HepG2 (cell line): ENCODE data around the gene ZMYND10. TPM values are rescaled to one million over a fixed set of nuclear protein-coding genes. Genes with fewer than 3 reads are reported as not detected.
A peak's percentile ranks its signal among the peaks of the same experiment; 100 is the strongest.

ENCODE experiments used
- ARNTL ChIP-seq: sonication (generic); formaldehyde crosslinking; IDR thresholded peaks from 2 replicates; pipeline ENCODE4 v1.4.0; 2020; ENCODE audit warnings: mild to moderate bottlenecking, missing genetic modification reagents
- HOXA3 ChIP-seq: sonication (generic); formaldehyde crosslinking; IDR thresholded peaks from 2 replicates; pipeline ENCODE4 v1.5.0; 2020; ENCODE audit warnings: missing genetic modification reagents
- MAFG ChIP-seq: sonication (generic); formaldehyde crosslinking; IDR thresholded peaks from 2 replicates; pipeline ENCODE4 v1.5.1; 2020; ENCODE audit warnings: mild to moderate bottlenecking, missing genetic modification reagents
- MAZ ChIP-seq, 2 experiments: sonication (generic) in 1 of 2; formaldehyde crosslinking in 1 of 2; IDR thresholded peaks; 2 replicates each; pipeline versions ENCODE4 v1.5.0 to v1.6.1; 2012 to 2020; ENCODE audit warnings: low read depth in 2 of 2, mild to moderate bottlenecking in 2 of 2, borderline replicate concordance in 1 of 2, improper control_type of control experiment in 1 of 2, low read length in 1 of 2, missing genetic modification reagents in 1 of 2, moderate library complexity in 1 of 2
- SALL1 ChIP-seq: sonication (generic); formaldehyde crosslinking; IDR thresholded peaks from 2 replicates; pipeline ENCODE4 v1.8.0; 2022; ENCODE audit warnings: mild to moderate bottlenecking, missing genetic modification reagents
- TBX2 ChIP-seq: sonication (generic); formaldehyde crosslinking; IDR thresholded peaks from 2 replicates; pipeline ENCODE4 v1.5.0; 2020; ENCODE audit warnings: missing genetic modification reagents, mild to moderate bottlenecking, borderline replicate concordance
- ZBTB7A ChIP-seq: sonication (generic); formaldehyde crosslinking; IDR thresholded peaks from 2 replicates; pipeline ENCODE4 v1.8.0; 2022; ENCODE audit warnings: mild to moderate bottlenecking, missing genetic modification reagents
- ZFYVE20 ChIP-seq: sonication (generic); formaldehyde crosslinking; IDR thresholded peaks from 2 replicates; pipeline ENCODE4 v1.8.0; 2023; ENCODE audit warnings: low read depth, mild to moderate bottlenecking, moderate library complexity, missing genetic modification reagents, borderline replicate concordance
- ZNF382 ChIP-seq: sonication (generic); formaldehyde crosslinking; IDR thresholded peaks from 2 replicates; pipeline ENCODE4 v1.5.0; 2020; ENCODE audit warnings: missing genetic modification reagents, mild to moderate bottlenecking, borderline replicate concordance
- ZNF878 ChIP-seq: sonication (generic); formaldehyde crosslinking; IDR thresholded peaks from 2 replicates; pipeline ENCODE4 v1.8.1; 2023; ENCODE audit warnings: mild to moderate bottlenecking, missing genetic modification reagents, moderate library complexity
- polyA plus RNA-seq, 8 experiments: library from polyadenylated mRNA; depleted of rRNA in 3 of 8; stranded (reverse) in 7 of 8; unstranded in 1 of 8; fragments of >200 nt; fragmentation: Illumina TruSeq in 4 of 8; extraction: Trizol in 4 of 8; gene quantifications; 2 replicates each; pipeline versions ENCODE4 v1.2.1 to v1.2.3, GENCODE V29; 2011 to 2016; ENCODE audit warnings: low read depth in 4 of 8, missing spikeins in 1 of 8, mixed read lengths in 1 of 8; ENCODE audit not compliant: insufficient read depth in 1 of 8
- total RNA-seq, 5 experiments: library from RNA; depleted of rRNA; stranded (reverse); fragments of >200 nt; fragmentation: Illumina TruSeq; extraction: Trizol; gene quantifications; 2 replicates each; pipeline ENCODE4 v1.2.3, GENCODE V29; 2016; ENCODE audit warnings: low read depth in 1 of 5
- TF ChIP-seq, protein P1 (sequence below): sonication (generic); formaldehyde crosslinking; IDR thresholded peaks from 2 replicates; pipeline ENCODE4 v1.4.0; 2020; ENCODE audit warnings: missing genetic modification reagents
- TF ChIP-seq, protein P2 (sequence below): sonication (generic); formaldehyde crosslinking; IDR thresholded peaks from 2 replicates; pipeline ENCODE4 v1.4.0; 2020; ENCODE audit warnings: missing genetic modification reagents
- TF ChIP-seq, protein P3 (sequence below): IDR thresholded peaks from 2 replicates; pipeline ENCODE4 v1.4.0; 2020; ENCODE audit warnings: mild to moderate bottlenecking, missing genetic modification reagents
- TF ChIP-seq, protein P4 (sequence below): IDR thresholded peaks from 2 replicates; pipeline ENCODE4 v1.6.1; 2016; ENCODE audit warnings: low read depth, control low read depth

The ZMYND10 gene
- total and polyA plus RNA-seq, 2 of the 13 experiments (the other 11 are each of a cell fraction or from before 2014, with no cell fraction given) = 0.60 to 0.74 TPM

DNA sequence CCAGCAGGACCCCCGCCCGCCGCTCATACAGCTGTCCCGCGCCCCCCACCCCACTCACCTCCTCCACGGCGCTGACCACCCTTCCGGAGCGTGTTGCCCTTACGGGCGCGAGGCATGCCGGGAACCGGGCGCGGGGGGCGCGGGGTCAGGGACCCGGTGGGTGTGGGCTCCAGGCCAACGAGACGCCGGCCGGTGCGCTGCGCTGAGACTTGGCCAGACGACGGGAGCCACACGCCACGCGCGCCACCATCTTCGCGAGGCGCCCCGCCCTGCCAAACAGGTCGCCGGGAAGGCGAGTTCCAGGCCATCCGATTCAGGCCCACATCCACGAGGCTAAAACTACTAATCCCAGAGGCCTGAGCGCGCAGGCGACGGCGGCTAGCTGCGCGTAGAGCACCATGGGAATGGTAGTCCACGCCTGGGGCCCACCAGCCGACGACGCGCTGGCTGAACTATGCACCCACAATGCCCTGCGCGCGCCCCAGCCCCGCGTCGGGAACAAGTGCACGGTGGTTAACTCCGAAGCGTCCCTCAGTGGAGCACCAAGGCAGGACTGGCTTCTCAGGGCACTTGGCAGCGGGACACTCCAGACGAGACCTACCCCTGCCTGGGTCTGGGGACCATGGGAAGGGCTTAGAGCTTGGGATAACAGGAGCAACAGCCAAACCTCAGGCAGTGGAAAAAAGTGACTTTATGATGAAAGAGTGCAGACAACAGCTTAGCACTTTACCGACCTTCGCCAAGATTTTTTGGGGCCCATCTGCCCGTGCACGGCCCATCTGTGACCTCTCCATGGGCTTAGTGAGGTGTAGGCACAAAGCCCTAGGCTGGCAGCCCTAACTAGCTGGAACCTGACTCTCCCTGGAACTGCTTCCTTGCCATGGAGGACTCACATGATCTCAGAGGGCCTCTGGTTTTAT is 53.1 kb downstream of the ZMYND10 start, which contains the start of gene IFRD2 (continued):
- TF ChIP-seq, protein P1, sequence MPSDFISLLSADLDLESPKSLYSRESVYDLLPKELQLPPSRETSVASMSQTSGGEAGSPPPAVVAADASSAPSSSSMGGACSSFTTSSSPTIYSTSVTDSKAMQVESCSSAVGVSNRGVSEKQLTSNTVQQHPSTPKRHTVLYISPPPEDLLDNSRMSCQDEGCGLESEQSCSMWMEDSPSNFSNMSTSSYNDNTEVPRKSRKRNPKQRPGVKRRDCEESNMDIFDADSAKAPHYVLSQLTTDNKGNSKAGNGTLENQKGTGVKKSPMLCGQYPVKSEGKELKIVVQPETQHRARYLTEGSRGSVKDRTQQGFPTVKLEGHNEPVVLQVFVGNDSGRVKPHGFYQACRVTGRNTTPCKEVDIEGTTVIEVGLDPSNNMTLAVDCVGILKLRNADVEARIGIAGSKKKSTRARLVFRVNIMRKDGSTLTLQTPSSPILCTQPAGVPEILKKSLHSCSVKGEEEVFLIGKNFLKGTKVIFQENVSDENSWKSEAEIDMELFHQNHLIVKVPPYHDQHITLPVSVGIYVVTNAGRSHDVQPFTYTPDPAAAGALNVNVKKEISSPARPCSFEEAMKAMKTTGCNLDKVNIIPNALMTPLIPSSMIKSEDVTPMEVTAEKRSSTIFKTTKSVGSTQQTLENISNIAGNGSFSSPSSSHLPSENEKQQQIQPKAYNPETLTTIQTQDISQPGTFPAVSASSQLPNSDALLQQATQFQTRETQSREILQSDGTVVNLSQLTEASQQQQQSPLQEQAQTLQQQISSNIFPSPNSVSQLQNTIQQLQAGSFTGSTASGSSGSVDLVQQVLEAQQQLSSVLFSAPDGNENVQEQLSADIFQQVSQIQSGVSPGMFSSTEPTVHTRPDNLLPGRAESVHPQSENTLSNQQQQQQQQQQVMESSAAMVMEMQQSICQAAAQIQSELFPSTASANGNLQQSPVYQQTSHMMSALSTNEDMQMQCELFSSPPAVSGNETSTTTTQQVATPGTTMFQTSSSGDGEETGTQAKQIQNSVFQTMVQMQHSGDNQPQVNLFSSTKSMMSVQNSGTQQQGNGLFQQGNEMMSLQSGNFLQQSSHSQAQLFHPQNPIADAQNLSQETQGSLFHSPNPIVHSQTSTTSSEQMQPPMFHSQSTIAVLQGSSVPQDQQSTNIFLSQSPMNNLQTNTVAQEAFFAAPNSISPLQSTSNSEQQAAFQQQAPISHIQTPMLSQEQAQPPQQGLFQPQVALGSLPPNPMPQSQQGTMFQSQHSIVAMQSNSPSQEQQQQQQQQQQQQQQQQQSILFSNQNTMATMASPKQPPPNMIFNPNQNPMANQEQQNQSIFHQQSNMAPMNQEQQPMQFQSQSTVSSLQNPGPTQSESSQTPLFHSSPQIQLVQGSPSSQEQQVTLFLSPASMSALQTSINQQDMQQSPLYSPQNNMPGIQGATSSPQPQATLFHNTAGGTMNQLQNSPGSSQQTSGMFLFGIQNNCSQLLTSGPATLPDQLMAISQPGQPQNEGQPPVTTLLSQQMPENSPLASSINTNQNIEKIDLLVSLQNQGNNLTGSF (CRISPR knock-in tag) = no peak
- TF ChIP-seq MAFG (CRISPR knock-in tag) (no peak), SALL1 (CRISPR knock-in tag) (peak; percentile 76), ZNF382 (CRISPR knock-in tag) (no peak), ZNF878 (CRISPR knock-in tag) (no peak), MAZ (IDR thresholded peaks at IDR 0.05; ENCODE audit: borderline replicate concordance, low read depth, low read length) (peak; percentile 90), MAZ (CRISPR knock-in tag; IDR thresholded peaks at IDR 0.05; ENCODE audit: low read depth) (peak; percentile 97), ZBTB7A (CRISPR knock-in tag) (peak; percentile 61; the same call in 1 of the 2 replicates), HOXA3 (peak; percentile 98), ZFYVE20 (CRISPR knock-in tag) (no peak), TBX2 (peak; percentile 80; the same call in 1 of the 2 replicates), ARNTL (CRISPR knock-in tag) (peak; percentile 62; the same call in 1 of the 2 replicates)
- TF ChIP-seq, protein P2, sequence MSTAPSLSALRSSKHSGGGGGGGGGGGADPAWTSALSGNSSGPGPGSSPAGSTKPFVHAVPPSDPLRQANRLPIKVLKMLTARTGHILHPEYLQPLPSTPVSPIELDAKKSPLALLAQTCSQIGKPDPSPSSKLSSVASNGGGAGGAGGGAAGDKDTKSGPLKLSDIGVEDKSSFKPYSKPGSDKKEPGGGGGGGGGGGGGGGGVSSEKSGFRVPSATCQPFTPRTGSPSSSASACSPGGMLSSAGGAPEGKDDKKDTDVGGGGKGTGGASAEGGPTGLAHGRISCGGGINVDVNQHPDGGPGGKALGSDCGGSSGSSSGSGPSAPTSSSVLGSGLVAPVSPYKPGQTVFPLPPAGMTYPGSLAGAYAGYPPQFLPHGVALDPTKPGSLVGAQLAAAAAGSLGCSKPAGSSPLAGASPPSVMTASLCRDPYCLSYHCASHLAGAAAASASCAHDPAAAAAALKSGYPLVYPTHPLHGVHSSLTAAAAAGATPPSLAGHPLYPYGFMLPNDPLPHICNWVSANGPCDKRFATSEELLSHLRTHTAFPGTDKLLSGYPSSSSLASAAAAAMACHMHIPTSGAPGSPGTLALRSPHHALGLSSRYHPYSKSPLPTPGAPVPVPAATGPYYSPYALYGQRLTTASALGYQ (CRISPR knock-in tag) = no peak
- TF ChIP-seq, protein P3, sequence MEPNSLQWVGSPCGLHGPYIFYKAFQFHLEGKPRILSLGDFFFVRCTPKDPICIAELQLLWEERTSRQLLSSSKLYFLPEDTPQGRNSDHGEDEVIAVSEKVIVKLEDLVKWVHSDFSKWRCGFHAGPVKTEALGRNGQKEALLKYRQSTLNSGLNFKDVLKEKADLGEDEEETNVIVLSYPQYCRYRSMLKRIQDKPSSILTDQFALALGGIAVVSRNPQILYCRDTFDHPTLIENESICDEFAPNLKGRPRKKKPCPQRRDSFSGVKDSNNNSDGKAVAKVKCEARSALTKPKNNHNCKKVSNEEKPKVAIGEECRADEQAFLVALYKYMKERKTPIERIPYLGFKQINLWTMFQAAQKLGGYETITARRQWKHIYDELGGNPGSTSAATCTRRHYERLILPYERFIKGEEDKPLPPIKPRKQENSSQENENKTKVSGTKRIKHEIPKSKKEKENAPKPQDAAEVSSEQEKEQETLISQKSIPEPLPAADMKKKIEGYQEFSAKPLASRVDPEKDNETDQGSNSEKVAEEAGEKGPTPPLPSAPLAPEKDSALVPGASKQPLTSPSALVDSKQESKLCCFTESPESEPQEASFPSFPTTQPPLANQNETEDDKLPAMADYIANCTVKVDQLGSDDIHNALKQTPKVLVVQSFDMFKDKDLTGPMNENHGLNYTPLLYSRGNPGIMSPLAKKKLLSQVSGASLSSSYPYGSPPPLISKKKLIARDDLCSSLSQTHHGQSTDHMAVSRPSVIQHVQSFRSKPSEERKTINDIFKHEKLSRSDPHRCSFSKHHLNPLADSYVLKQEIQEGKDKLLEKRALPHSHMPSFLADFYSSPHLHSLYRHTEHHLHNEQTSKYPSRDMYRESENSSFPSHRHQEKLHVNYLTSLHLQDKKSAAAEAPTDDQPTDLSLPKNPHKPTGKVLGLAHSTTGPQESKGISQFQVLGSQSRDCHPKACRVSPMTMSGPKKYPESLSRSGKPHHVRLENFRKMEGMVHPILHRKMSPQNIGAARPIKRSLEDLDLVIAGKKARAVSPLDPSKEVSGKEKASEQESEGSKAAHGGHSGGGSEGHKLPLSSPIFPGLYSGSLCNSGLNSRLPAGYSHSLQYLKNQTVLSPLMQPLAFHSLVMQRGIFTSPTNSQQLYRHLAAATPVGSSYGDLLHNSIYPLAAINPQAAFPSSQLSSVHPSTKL (CRISPR knock-in tag) = no peak
- TF ChIP-seq, protein P4, sequence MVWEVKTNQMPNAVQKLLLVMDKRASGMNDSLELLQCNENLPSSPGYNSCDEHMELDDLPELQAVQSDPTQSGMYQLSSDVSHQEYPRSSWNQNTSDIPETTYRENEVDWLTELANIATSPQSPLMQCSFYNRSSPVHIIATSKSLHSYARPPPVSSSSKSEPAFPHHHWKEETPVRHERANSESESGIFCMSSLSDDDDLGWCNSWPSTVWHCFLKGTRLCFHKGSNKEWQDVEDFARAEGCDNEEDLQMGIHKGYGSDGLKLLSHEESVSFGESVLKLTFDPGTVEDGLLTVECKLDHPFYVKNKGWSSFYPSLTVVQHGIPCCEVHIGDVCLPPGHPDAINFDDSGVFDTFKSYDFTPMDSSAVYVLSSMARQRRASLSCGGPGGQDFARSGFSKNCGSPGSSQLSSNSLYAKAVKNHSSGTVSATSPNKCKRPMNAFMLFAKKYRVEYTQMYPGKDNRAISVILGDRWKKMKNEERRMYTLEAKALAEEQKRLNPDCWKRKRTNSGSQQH = 0 out of 2 replicates have a peak, but pooled peaks have one; percentile 61
